ENCODE data around the gene FHOD3.

FHOD3 gene

DNA sequence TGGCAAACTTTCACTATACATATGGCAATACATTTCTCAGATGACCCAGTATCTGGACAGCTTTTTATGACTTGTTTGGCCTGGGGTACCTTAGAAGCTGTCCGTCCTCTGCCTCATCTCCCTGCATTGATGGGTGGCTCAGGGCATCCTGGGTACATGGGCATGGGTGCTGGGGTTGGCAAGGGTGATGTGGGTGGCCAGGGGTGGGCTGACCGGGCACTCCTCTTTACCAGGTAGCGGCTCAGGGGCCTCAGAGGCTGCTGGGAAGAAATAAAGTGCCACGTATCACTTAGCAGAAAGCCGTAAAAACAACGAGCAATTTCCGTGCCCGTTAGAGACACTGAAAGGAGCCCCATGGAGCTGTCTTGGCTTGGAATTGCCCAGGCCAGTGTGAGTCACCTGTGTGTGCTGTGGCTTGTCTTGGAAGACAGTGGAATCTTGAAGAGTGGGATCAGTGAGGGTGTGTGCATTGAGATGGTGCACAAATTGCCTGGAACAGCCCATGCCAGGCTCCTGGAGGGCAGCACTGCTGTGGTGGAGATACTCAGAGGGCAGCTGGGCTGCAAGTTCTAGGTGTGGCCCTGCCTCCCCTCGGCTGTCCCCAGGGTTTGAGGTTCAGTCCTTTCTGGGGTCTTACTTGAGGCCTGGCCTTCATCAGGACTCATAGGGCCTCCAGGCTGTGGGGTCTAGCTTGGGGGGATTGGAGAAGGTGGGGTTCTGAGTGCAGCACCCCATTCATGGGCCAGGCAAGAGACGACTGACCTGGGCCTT is 88.8 kb downstream of the FHOD3 start:
- Mint-ChIP-seq H3K4me1 (no peaks in the 10 kb centered on the region), H3K27me3 (no peaks in the 10 kb centered on the region), H3K27ac (no peak overlapping the region), H3K4me3 (no peak overlapping the region), H3K36me3 (no peaks in the 10 kb centered on the region), H3K9me3 (no peaks in the 10 kb centered on the region)
- CTCF ChIA-PET, result no interaction called here
- no peak for DNase-seq

DNA sequence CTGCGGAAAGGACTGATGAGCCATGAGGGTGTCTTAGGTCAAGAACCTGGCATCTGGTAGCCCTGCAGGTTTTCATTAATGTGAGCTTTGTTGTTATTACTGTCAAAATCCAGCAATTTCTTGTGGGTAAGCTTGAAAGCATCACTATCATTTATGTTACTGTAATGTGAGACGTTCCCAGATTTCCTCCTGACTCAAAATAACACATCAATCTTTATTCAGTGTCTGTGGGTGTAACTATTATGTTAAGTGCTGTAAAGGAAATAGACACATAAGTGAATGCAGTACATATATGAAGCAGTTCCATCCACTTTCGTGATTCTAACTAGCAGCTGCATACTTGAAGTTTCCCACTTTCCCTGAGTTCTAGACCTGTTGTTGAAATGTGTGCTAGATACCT is 89.8 kb downstream of the FHOD3 start:
- H3K27ac Mint-ChIP-seq, result no peak overlapping the region
- CTCF ChIA-PET, result no interaction called here
- no peaks in the 10 kb centered on the region for H3K4me1 Mint-ChIP-seq
- H3K4me3 Mint-ChIP-seq, result no peak overlapping the region
- DNase-seq, result no peak
- H3K36me3 Mint-ChIP-seq, result no peaks in the 10 kb centered on the region
- H3K27me3 Mint-ChIP-seq, result no peaks in the 10 kb centered on the region
- H3K9me3 Mint-ChIP-seq, result no peaks in the 10 kb centered on the region

DNA sequence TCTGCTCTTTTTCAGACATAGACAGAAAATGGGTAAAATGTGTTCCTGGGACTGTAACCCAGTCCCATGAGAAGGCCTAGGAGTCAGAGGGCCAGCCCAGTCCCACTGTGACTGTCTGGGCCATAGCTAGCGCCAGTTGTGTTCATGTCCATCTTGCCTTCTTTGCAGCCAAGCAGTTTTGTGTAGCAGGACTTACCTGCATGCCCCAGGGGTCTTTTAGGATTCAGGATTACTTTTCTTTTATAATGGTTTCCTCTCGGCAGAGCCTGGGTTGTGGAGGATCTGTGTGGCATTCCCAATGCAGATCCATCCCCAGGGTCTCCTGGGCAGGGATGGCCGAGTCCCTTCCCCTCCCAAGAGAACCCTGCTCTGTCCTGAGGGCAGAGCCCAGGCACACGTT is 90.8 kb downstream of the FHOD3 start:
- Mint-ChIP-seq H3K4me3 (no peak overlapping the region), H3K36me3 (no peaks in the 10 kb centered on the region), H3K27ac (no peak overlapping the region), H3K4me1 (no peaks in the 10 kb centered on the region), H3K27me3 (no peaks in the 10 kb centered on the region), H3K9me3 (no peaks in the 10 kb centered on the region)
- CTCF ChIA-PET, result interaction anchor here (0.7 kb wide), 1 partner anchor 501 kb away, joined by 4 read pairs; no protein-coding TSS in a partner anchor
- no peak for DNase-seq

DNA sequence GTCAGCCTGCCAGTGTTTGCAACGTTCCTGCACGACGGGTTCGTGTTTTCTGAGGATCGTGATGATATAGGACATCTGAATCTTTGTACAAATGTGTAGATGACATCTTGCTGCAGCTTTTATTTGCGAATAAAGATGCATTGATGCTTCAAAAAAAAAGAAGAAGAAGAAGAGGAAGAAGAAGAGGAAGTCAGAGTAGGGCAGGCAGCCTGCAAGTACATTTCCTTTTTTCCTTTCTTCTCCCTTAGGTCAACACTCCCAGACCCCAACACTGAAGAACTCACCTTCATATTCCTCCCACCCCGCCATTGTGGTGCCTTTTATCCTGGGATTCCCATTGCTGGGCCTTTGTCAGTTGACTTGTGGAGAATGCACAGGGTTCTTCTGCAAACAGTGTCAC is 91.5 kb downstream of the FHOD3 start:
- no peak overlapping the region for H3K27ac Mint-ChIP-seq
- CTCF ChIA-PET, result no interaction called here
- H3K27me3 Mint-ChIP-seq, result no peaks in the 10 kb centered on the region
- H3K36me3 Mint-ChIP-seq, result no peaks in the 10 kb centered on the region
- no peaks in the 10 kb centered on the region for H3K4me1 Mint-ChIP-seq
- DNase-seq, result no peak
- no peaks in the 10 kb centered on the region for H3K9me3 Mint-ChIP-seq
- H3K4me3 Mint-ChIP-seq, result no peak overlapping the region

DNA sequence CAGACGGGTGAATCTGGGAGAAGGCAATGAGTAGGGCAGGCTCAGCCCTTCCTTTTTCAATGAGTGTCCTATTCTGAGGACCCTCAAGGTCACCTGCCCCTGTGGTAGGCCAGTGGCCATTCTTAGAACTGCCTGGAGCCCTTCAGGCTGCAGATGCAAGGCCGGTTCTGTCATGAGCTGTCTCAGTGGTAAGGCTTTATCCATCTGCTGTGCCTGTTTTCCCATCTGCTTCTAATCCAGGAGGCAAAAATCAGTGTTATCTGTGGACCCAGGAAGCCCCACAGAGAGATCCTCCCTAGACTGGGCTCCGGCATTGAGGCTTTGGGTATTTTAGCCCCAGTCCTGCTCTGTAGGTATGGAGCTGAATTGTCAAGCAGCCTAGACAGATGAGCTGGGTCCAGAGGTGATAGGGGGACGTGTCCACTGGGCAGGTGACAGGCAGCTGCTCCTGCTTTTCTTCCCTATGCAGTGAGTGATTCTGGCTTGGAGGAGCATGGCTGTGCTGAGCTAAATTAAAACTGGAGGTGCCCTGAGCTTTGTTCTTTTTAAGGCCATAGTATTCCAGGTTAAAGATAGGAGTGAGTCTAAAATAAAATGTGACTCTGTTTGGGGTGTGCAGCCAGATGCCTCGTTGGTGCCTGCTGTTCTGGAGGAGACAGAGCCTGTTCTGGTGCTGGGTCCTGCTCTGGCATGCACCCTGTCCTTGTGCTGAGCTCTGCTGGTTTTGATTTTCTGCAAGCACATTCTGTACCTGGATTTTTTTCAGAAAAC is 92.5 kb downstream of the FHOD3 start:
- CTCF ChIA-PET, result no interaction called here
- H3K27ac Mint-ChIP-seq, result no peak overlapping the region
- no peaks in the 10 kb centered on the region for H3K27me3 Mint-ChIP-seq
- no peaks in the 10 kb centered on the region for H3K9me3 Mint-ChIP-seq
- no peak overlapping the region for H3K4me3 Mint-ChIP-seq
- no peaks in the 10 kb centered on the region for H3K36me3 Mint-ChIP-seq
- H3K4me1 Mint-ChIP-seq, result no peaks in the 10 kb centered on the region
- DNase-seq, result no peak

DNA sequence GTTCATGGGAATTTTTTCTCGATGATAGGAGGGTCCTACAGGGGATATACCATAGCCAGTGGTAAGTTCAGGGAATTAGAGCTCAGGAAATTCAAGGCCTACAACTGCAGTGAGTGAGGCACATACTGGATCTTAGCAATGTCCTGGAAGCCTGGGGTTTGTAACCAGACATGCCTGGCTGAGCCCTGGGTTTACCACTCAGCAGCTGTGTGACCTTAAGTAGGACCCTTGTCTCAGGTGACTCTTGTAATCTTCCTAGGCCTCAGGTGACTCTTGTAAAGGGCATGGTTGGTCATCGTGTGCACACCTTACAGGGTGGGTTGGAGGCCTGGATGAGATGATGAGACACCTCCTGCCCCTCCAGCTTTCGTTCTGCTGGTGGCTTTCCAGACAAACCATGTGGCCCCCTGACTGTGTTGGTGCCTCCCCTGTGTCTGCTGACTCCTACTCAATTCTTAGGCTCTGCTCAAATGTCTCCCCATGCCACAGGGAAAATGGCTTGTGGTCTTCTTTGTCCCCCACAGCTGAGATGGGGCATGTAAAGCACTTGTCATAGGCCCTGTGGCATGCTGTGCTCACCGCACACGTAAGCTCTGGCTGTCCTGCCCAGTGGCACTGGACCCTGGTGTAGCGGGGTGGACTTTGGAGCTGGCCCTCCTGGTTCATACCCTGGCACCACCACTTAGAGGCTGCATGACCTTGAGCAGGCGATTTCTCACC is 94.1 kb downstream of the FHOD3 start:
- no peaks in the 10 kb centered on the region for H3K9me3 Mint-ChIP-seq
- no peak overlapping the region for H3K27ac Mint-ChIP-seq
- CTCF ChIA-PET, result no interaction called here
- H3K4me3 Mint-ChIP-seq, result no peak overlapping the region
- H3K4me1 Mint-ChIP-seq, result no peaks in the 10 kb centered on the region
- H3K27me3 Mint-ChIP-seq, result no peaks in the 10 kb centered on the region
- no peaks in the 10 kb centered on the region for H3K36me3 Mint-ChIP-seq
- no peak for DNase-seq

DNA sequence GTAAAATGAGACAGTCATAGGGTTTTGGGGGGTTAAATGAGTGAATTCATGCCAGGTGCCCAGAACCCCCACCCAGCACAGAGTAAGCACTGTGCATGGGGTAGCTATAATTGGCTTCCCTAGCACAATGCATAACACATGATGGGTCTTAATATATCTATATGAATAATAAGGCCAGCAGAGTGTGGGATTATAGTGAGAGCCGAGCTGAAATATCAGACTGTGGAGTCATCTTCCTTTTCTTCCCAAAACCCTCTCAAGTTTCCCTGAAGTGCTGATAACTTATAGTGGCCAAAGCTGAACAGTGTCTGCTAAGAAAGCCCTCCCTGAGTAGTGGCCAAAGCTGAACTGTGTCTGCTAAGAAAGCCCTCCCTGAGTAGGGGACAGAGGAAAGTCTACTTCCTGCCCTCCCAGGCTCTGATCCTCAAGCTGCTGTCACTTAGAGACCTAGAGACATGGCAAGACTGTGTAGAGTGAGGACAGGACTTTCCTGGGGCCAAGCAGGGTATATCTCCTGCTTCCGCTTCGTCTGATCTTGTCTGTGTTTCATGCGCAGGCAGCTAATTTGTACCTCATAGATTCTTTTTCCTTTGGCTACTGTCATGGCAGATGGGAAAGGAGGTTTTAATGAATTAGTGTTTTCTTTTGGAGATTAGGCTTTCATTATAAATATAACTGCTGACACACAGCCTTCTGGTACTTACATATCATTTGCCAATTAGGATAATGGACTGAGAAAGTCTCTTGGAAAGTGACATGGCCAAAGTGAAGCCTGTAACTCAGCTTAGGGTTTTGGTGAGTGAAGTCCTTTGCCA is 94.9 kb downstream of the FHOD3 start:
- Mint-ChIP-seq H3K9me3 (no peaks in the 10 kb centered on the region), H3K4me1 (no peaks in the 10 kb centered on the region), H3K4me3 (no peak overlapping the region), H3K27ac (no peak overlapping the region), H3K36me3 (no peaks in the 10 kb centered on the region), H3K27me3 (no peaks in the 10 kb centered on the region)
- no peak for DNase-seq
- CTCF ChIA-PET, result no interaction called here

- CTCF ChIA-PET, result no interaction called here
- DNase-seq, result no peak
- Mint-ChIP-seq H3K27me3 (no peaks in the 10 kb centered on the region), H3K4me3 (no peak overlapping the region), H3K36me3 (no peaks in the 10 kb centered on the region), H3K27ac (no peak overlapping the region), H3K9me3 (no peaks in the 10 kb centered on the region), H3K4me1 (no peaks in the 10 kb centered on the region)
Measured at GRCh38 chr18:36392979-36393287, 95.4 kb downstream of the FHOD3 start.

GRCh38 chr18:36394486-36394885 is 97.0 kb downstream of the FHOD3 start:
- H3K27ac Mint-ChIP-seq, result no peak overlapping the region
- H3K27me3 Mint-ChIP-seq, result no peaks in the 10 kb centered on the region
- no peak for DNase-seq
- CTCF ChIA-PET, result no interaction called here
- no peaks in the 10 kb centered on the region for H3K36me3 Mint-ChIP-seq
- H3K4me1 Mint-ChIP-seq, result no peaks in the 10 kb centered on the region
- H3K9me3 Mint-ChIP-seq, result no peaks in the 10 kb centered on the region
- H3K4me3 Mint-ChIP-seq, result no peak overlapping the region

GRCh38 chr18:36396190-36396589 is 98.7 kb downstream of the FHOD3 start:
- CTCF ChIA-PET, result no interaction called here
- Mint-ChIP-seq H3K36me3 (no peaks in the 10 kb centered on the region), H3K9me3 (no peaks in the 10 kb centered on the region), H3K27ac (no peak overlapping the region), H3K4me1 (no peaks in the 10 kb centered on the region), H3K4me3 (no peak overlapping the region), H3K27me3 (no peaks in the 10 kb centered on the region)
- DNase-seq, result no peak

DNA sequence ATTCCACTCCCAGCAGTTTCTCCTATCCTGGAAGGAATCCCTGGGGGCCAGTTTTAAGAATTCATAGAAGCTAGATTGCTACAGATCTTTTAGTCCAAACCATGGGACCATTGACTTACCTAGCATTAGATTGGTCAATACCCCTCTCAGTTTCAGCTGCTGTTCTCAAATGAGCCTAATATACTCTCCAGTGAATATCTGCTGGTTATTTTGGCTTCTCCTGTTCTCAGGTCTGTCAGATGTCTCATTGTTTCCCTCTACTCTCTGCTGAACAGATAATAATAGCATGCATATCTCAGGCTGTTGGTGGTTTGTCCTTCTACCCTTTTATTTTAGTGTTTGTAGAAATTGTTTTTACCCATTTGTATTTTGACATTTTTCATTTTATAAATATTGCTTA is 99.5 kb downstream of the FHOD3 start:
- CTCF ChIA-PET, result no interaction called here
- Mint-ChIP-seq H3K27ac (no peak overlapping the region), H3K9me3 (no peaks in the 10 kb centered on the region), H3K4me1 (no peaks in the 10 kb centered on the region), H3K4me3 (no peak overlapping the region), H3K36me3 (no peaks in the 10 kb centered on the region), H3K27me3 (no peaks in the 10 kb centered on the region)
- DNase-seq, result no peak

- Mint-ChIP-seq H3K4me1 (no peaks in the 10 kb centered on the region), H3K36me3 (no peaks in the 10 kb centered on the region), H3K27me3 (no peaks in the 10 kb centered on the region), H3K9me3 (no peaks in the 10 kb centered on the region), H3K27ac (no peak overlapping the region), H3K4me3 (no peak overlapping the region)
- CTCF ChIA-PET, result no interaction called here
- no peak for DNase-seq
Measured at GRCh38 chr18:36398419-36398818, 100.9 kb downstream of the FHOD3 start.

DNA sequence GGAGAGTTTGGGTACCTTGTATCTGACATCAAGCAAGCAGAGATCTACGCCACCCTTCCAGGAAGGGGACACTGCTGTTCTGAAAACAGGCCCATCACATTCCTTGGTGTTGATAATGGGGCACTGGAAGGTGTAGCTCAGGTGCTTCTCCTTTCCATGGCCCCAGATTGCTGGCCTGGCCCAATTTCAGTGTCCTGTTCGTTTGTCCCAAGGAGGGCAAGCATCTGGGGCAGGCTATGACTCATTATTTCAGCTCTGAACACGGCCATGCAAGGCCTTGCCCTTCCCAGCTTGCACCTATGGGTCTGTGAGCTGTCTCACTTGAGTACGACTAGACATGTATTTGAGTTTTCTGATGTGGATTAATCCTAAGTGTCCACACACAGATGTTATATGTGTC is 101.5 kb downstream of the FHOD3 start:
- no peaks in the 10 kb centered on the region for H3K36me3 Mint-ChIP-seq
- no peaks in the 10 kb centered on the region for H3K27me3 Mint-ChIP-seq
- H3K9me3 Mint-ChIP-seq, result no peaks in the 10 kb centered on the region
- H3K4me1 Mint-ChIP-seq, result no peaks in the 10 kb centered on the region
- H3K27ac Mint-ChIP-seq, result no peak overlapping the region
- no peak for DNase-seq
- no peak overlapping the region for H3K4me3 Mint-ChIP-seq
- CTCF ChIA-PET, result no interaction called here

DNA sequence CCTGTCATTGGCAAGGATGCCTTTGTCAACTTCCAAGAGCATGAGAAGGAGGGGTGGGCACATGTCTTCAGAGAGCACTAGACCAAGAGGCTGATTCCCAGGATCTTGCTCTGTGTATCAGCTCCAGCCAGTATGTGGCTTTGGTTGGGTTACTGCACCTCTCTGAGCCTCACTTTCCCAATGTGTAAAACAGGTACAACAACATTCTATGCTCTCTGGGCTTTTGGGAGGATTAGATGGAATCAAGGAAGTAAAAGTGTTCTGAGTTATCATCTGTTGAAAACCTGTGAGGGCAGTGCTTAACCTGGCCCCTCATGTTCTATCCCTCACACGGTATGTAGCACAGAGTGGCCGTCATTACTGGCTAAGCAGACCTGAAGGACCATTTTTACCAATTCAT is 103.9 kb downstream of the FHOD3 start:
- H3K9me3 Mint-ChIP-seq, result no peaks in the 10 kb centered on the region
- no peaks in the 10 kb centered on the region for H3K27me3 Mint-ChIP-seq
- no peaks in the 10 kb centered on the region for H3K36me3 Mint-ChIP-seq
- DNase-seq, result no peak
- no peaks in the 10 kb centered on the region for H3K4me1 Mint-ChIP-seq
- no peak overlapping the region for H3K4me3 Mint-ChIP-seq
- CTCF ChIA-PET, result no interaction called here
- no peak overlapping the region for H3K27ac Mint-ChIP-seq
